K562 (cell line): ENCODE results near the gene SVOP. TPM values are rescaled to one million over a fixed set of nuclear protein-coding genes. Genes with fewer than 3 reads are reported as not detected.

Experiments
- CC2D1A ChIP-seq: fragments of 450-650 bp; IDR thresholded peaks from 2 replicates; pipeline ENCODE4 v1.6.1; 2017; ENCODE audit warnings: mild to moderate bottlenecking
- HNRNPLL ChIP-seq: fragments of 200-400 bp; formaldehyde crosslinking; IDR thresholded peaks from 2 replicates; pipeline ENCODE4 v1.6.1; 2017; ENCODE audit warnings: low read length, low read depth, mild to moderate bottlenecking; ENCODE audit not compliant: poor library complexity, severe bottlenecking
- MCM5 ChIP-seq: fragments of 450-650 bp; IDR thresholded peaks from 2 replicates; pipeline ENCODE4 v1.6.1; 2016; ENCODE audit warnings: low read depth
- SREBF1 ChIP-seq: fragments of 150-350 bp; IDR thresholded peaks from 2 replicates; pipeline ENCODE4 v1.6.1; 2014; ENCODE audit warnings: antibody characterized with exemption, low read depth, low read length, borderline replicate concordance
- ZNF274 ChIP-seq: IDR thresholded peaks from 2 replicates; pipeline ENCODE4 v1.6.1; 2011; ENCODE audit warnings: low read depth, mild to moderate bottlenecking, low read length, moderate library complexity, borderline replicate concordance
- ZNF780A ChIP-seq: fragments of 250-450 bp; sonication (Bioruptor Pico); IDR thresholded peaks from 2 replicates; pipeline ENCODE4 v1.5.0; 2021; ENCODE audit warnings: mild to moderate bottlenecking
- ZNF79 ChIP-seq: fragments of 250-450 bp; sonication (Bioruptor Pico); IDR thresholded peaks from 2 replicates; pipeline ENCODE4 v1.4.0; 2020; ENCODE audit warnings: low read depth, mild to moderate bottlenecking, moderate library complexity
- polyA plus RNA-seq, 8 experiments: library from polyadenylated mRNA; depleted of rRNA in 4 of 8; stranded (reverse) in 5 of 8; unstranded in 3 of 8; fragments of >200 nt; fragmentation: Nextera tagmentation in 2 of 8; fragmentation: Illumina TruSeq in 1 of 8; extraction: Ambion mirVana in 2 of 8; extraction: Trizol in 1 of 8; gene quantifications; 2 replicates each; pipeline versions ENCODE4 v1.2.1 to v1.2.3, GENCODE V29; 2011 to 2014; ENCODE audit warnings: inconsistent platforms in 1 of 8, missing spikeins in 1 of 8
- total RNA-seq, 7 experiments: library from RNA; depleted of rRNA in 6 of 7; stranded (reverse); fragments of >200 nt in 6 of 7; fragmentation: Illumina TruSeq in 2 of 7; extraction: Trizol in 2 of 7; gene quantifications; 2 replicates each; pipeline versions ENCODE4 v1.2.1 to v1.2.3, GENCODE V29; 2011 to 2021; ENCODE audit warnings: low replicate concordance in 1 of 7
- TF ChIP-seq, protein P1 (sequence below): fragments of 200-600 bp; sonication (generic); IDR thresholded peaks from one replicate; pipeline ENCODE4 v1.6.1; 2012; ENCODE audit warnings: mild to moderate bottlenecking, low read depth, low read length, inconsistent platforms
- TF ChIP-seq, protein P2 (sequence below): fragments of 250-450 bp; sonication (Bioruptor Pico); IDR thresholded peaks from 2 replicates; pipeline ENCODE4 v1.4.0; 2020

The SVOP gene
- total and polyA plus RNA-seq, 9 of the 15 experiments (the other 6 are each of a cell fraction or from before 2014, with no cell fraction given), result 0.01 to 0.09 (median 0.06) TPM; not detected in 1

DNA sequence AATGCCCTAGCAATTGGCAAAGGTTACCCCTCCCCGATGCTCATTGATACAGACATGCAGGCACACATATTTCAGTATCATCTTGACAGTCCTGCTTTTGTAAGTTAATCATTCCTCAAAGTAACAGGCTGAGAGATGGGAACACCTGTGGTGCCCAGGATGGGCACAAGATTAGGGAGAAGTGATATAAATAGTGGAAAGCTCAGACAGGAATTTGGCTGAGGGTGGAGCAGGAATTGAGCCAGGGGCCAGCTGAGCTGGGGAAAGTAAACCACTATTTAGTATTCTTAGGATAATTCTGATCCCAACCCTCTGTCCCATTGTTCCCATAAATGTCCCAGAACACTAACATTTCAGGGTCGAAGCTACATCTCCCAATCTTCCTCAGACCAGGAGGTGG lies 102.7 kb downstream of the SVOP start (continued):
- TF ChIP-seq ZNF274, result no peak
- no peak for TF ChIP-seq MCM5
- no peak for TF ChIP-seq SREBF1
- TF ChIP-seq, protein P1, sequence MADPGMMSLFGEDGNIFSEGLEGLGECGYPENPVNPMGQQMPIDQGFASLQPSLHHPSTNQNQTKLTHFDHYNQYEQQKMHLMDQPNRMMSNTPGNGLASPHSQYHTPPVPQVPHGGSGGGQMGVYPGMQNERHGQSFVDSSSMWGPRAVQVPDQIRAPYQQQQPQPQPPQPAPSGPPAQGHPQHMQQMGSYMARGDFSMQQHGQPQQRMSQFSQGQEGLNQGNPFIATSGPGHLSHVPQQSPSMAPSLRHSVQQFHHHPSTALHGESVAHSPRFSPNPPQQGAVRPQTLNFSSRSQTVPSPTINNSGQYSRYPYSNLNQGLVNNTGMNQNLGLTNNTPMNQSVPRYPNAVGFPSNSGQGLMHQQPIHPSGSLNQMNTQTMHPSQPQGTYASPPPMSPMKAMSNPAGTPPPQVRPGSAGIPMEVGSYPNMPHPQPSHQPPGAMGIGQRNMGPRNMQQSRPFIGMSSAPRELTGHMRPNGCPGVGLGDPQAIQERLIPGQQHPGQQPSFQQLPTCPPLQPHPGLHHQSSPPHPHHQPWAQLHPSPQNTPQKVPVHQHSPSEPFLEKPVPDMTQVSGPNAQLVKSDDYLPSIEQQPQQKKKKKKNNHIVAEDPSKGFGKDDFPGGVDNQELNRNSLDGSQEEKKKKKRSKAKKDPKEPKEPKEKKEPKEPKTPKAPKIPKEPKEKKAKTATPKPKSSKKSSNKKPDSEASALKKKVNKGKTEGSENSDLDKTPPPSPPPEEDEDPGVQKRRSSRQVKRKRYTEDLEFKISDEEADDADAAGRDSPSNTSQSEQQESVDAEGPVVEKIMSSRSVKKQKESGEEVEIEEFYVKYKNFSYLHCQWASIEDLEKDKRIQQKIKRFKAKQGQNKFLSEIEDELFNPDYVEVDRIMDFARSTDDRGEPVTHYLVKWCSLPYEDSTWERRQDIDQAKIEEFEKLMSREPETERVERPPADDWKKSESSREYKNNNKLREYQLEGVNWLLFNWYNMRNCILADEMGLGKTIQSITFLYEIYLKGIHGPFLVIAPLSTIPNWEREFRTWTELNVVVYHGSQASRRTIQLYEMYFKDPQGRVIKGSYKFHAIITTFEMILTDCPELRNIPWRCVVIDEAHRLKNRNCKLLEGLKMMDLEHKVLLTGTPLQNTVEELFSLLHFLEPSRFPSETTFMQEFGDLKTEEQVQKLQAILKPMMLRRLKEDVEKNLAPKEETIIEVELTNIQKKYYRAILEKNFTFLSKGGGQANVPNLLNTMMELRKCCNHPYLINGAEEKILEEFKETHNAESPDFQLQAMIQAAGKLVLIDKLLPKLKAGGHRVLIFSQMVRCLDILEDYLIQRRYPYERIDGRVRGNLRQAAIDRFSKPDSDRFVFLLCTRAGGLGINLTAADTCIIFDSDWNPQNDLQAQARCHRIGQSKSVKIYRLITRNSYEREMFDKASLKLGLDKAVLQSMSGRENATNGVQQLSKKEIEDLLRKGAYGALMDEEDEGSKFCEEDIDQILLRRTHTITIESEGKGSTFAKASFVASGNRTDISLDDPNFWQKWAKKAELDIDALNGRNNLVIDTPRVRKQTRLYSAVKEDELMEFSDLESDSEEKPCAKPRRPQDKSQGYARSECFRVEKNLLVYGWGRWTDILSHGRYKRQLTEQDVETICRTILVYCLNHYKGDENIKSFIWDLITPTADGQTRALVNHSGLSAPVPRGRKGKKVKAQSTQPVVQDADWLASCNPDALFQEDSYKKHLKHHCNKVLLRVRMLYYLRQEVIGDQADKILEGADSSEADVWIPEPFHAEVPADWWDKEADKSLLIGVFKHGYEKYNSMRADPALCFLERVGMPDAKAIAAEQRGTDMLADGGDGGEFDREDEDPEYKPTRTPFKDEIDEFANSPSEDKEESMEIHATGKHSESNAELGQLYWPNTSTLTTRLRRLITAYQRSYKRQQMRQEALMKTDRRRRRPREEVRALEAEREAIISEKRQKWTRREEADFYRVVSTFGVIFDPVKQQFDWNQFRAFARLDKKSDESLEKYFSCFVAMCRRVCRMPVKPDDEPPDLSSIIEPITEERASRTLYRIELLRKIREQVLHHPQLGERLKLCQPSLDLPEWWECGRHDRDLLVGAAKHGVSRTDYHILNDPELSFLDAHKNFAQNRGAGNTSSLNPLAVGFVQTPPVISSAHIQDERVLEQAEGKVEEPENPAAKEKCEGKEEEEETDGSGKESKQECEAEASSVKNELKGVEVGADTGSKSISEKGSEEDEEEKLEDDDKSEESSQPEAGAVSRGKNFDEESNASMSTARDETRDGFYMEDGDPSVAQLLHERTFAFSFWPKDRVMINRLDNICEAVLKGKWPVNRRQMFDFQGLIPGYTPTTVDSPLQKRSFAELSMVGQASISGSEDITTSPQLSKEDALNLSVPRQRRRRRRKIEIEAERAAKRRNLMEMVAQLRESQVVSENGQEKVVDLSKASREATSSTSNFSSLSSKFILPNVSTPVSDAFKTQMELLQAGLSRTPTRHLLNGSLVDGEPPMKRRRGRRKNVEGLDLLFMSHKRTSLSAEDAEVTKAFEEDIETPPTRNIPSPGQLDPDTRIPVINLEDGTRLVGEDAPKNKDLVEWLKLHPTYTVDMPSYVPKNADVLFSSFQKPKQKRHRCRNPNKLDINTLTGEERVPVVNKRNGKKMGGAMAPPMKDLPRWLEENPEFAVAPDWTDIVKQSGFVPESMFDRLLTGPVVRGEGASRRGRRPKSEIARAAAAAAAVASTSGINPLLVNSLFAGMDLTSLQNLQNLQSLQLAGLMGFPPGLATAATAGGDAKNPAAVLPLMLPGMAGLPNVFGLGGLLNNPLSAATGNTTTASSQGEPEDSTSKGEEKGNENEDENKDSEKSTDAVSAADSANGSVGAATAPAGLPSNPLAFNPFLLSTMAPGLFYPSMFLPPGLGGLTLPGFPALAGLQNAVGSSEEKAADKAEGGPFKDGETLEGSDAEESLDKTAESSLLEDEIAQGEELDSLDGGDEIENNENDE, result no peak
- TF ChIP-seq ZNF79 (CRISPR knock-in tag), result no peak
- no peak for TF ChIP-seq ZNF780A
- TF ChIP-seq HNRNPLL, result no peak
- TF ChIP-seq, protein P2, sequence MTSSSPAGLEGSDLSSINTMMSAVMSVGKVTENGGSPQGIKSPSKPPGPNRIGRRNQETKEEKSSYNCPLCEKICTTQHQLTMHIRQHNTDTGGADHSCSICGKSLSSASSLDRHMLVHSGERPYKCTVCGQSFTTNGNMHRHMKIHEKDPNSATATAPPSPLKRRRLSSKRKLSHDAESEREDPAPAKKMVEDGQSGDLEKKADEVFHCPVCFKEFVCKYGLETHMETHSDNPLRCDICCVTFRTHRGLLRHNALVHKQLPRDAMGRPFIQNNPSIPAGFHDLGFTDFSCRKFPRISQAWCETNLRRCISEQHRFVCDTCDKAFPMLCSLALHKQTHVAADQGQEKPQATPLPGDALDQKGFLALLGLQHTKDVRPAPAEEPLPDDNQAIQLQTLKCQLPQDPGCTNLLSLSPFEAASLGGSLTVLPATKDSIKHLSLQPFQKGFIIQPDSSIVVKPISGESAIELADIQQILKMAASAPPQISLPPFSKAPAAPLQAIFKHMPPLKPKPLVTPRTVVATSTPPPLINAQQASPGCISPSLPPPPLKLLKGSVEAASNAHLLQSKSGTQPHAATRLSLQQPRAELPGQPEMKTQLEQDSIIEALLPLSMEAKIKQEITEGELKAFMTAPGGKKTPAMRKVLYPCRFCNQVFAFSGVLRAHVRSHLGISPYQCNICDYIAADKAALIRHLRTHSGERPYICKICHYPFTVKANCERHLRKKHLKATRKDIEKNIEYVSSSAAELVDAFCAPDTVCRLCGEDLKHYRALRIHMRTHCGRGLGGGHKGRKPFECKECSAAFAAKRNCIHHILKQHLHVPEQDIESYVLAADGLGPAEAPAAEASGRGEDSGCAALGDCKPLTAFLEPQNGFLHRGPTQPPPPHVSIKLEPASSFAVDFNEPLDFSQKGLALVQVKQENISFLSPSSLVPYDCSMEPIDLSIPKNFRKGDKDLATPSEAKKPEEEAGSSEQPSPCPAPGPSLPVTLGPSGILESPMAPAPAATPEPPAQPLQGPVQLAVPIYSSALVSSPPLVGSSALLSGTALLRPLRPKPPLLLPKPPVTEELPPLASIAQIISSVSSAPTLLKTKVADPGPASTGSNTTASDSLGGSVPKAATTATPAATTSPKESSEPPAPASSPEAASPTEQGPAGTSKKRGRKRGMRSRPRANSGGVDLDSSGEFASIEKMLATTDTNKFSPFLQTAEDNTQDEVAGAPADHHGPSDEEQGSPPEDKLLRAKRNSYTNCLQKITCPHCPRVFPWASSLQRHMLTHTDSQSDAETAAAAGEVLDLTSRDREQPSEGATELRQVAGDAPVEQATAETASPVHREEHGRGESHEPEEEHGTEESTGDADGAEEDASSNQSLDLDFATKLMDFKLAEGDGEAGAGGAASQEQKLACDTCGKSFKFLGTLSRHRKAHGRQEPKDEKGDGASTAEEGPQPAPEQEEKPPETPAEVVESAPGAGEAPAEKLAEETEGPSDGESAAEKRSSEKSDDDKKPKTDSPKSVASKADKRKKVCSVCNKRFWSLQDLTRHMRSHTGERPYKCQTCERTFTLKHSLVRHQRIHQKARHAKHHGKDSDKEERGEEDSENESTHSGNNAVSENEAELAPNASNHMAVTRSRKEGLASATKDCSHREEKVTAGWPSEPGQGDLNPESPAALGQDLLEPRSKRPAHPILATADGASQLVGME, result no peak
- no peak for TF ChIP-seq CC2D1A
